Testis (tissue), 2 donors: ENCODE results near the gene PDE4B.

Experiments
- POLR2A ChIP-seq: fragments of 450-650 bp; IDR thresholded peaks from one replicate; pipeline ENCODE4 v1.6.1; 2017; ENCODE audit warnings: antibody characterized with exemption, mild to moderate bottlenecking, moderate library complexity
- TF ChIP-seq, protein P1 (sequence below), 3 experiments: fragments of 450-650 bp in 2 of 3; fragments of 200-600 bp in 1 of 3; sonication (generic) in 1 of 3; IDR thresholded peaks; one replicate each; pipeline ENCODE4 v1.5.1; 2016 to 2019; ENCODE audit warnings: antibody characterized with exemption in 3 of 3, mild to moderate bottlenecking in 2 of 3, moderate library complexity in 1 of 3

DNA sequence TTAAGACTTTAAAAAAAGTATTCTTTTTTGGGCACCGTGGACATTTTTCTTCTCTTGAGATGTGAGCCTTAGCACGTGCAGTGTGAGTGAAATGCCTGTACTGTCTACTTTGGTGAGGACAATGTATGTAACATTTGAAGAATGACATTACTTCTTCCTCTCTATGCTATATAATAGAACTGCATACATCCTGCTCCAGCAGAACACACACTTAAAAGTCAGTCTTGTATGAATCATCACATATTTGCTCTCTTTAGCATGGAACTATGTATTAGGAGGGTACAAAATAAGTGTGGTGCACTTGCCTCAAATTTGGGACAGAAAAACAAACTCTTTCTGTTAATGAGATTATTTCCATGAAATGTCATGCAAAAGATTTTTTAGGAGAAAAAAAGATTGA, 382.9 kb downstream of the PDE4B start:
- TF ChIP-seq, protein P1, sequence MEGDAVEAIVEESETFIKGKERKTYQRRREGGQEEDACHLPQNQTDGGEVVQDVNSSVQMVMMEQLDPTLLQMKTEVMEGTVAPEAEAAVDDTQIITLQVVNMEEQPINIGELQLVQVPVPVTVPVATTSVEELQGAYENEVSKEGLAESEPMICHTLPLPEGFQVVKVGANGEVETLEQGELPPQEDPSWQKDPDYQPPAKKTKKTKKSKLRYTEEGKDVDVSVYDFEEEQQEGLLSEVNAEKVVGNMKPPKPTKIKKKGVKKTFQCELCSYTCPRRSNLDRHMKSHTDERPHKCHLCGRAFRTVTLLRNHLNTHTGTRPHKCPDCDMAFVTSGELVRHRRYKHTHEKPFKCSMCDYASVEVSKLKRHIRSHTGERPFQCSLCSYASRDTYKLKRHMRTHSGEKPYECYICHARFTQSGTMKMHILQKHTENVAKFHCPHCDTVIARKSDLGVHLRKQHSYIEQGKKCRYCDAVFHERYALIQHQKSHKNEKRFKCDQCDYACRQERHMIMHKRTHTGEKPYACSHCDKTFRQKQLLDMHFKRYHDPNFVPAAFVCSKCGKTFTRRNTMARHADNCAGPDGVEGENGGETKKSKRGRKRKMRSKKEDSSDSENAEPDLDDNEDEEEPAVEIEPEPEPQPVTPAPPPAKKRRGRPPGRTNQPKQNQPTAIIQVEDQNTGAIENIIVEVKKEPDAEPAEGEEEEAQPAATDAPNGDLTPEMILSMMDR (IDR thresholded peaks at IDR 0.05): no peak
- TF ChIP-seq POLR2A: no peak
